HG03108 (cell line): Measurements from ENCODE around the gene DDC.

Experiments used
- ATAC-seq: cut with Tn5 transposase; IDR thresholded peaks from one replicate; pipeline ENCODE4 v1.9.1; 2021; ENCODE audit warnings: moderate library complexity; ENCODE audit not compliant: unreplicated experiment

Gene DDC

DNA sequence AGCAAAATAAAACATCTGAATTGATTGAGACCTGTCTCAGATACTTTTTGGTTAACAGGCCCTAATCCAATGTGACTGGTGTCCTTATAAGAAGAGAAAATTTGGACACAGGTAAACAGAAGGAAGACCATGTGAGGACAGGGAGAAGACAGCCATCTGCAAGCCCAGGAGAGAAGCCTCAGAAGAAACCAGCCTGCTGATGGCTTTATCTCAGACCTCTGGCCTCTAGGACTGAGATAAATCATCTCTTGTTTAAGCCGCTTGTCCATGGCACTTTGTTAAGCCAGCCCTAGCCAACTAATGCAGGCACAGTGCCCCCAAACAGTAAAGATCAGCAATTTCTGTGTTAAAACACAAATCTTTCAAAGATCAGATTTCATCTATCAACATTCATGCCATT, 73.3 kb downstream of the DDC start:
- ATAC-seq = no peak

GRCh38 chr7:50491209-50491608, 74.0 kb downstream of the DDC start:
- no peak for ATAC-seq

- no peak for ATAC-seq
These were observed 76.8 kb downstream of the DDC start for GRCh38 chr7:50488379-50488778.

DNA sequence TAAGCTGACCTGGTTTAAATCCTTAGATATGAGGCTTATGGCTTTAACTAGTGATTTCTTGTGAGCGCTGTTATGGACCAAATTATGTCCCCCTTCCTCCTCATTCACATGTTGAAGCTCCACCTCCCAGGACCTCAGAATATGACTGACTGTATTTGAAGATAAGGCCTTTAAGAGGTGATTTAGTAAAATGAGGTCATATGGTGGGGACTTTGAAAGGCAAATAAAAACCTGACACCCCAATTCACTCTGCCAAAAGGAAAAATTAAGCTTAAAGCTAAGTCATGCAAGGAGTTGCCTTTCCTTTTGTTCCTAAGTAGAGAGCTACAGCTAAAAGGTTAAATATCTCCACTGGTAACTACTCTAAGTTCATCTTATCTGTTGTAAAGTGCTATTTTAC, 78.7 kb downstream of the DDC start:
- no peak for ATAC-seq

GRCh38 chr7:50481867-50482266, 83.3 kb downstream of the DDC start:
- no peak for ATAC-seq

DNA sequence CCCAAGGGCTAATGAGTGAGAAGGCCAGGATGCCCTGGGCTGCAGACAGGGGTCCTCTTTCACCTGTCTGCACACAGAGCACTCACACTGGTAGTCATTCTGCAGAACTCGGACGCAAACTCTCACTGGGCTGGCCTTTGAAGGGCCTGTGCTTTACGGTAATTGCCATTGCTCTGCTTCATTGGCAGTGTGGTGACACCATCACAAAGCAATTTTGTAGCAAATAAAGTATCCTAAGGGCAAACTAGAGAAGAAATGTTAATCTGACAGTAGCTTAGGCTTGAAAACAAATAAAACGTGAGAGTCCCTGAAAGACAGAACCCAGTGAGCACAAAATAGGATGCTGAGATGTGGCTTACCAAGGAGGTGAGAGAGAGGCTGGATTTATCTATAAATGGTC, 84.4 kb downstream of the DDC start:
- no peak for ATAC-seq

GRCh38 chr7:50479743-50480517, 85.3 kb downstream of the DDC start:
- ATAC-seq = no peak

DNA sequence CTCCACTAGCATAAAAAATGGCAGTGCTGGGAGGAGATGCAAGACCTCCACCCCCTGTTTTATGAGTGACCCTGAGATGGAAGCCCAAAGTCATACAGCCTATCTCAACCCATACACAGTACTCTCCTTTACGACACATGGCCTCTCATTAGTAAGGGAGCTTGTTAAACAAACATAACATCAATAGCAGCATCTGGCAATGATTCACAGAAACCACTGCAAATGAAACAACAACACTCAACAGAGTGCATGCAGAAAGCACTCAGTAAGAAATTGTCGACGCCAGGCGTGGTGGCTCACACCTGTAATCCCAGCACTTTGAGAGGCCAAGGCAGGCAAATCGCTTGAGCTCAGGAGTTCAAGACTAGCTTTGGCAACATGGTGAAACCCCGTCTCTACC, 87.6 kb downstream of the DDC start:
- ATAC-seq = no peak

DNA sequence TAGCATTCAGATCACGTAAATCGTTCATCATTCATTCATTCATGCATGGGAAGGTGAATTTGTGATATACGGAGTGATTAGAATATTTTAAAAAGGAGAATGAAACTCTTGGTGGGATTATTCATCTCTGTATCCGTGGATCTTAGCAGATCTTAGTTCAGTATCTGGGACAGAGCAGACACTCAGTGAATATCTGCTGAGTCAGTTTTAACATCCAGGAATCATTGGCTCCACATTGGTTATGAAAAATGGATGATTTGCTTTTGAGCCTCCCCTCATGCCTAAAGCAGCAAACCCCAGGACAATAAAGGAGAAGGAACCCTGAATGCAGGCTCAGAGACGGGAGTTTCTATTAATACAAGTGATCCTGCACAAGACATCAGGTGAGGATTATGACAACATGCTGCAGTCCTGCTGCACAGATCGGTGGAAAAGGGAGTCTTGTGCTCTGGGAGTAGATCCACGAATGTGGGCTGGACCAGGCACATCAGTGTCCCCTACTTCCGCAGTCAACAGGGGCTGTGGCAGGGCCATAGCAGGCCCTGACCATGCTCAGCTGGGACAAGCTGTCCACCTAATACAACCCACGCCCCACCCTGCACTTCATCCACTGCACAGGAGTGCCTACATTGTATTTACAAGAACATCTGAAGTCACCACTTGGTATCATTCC, 88.1 kb downstream of the DDC start:
- no peak for ATAC-seq

- ATAC-seq = no peak
These were observed 89.9 kb downstream of the DDC start for GRCh38 chr7:50475340-50475739.

DNA sequence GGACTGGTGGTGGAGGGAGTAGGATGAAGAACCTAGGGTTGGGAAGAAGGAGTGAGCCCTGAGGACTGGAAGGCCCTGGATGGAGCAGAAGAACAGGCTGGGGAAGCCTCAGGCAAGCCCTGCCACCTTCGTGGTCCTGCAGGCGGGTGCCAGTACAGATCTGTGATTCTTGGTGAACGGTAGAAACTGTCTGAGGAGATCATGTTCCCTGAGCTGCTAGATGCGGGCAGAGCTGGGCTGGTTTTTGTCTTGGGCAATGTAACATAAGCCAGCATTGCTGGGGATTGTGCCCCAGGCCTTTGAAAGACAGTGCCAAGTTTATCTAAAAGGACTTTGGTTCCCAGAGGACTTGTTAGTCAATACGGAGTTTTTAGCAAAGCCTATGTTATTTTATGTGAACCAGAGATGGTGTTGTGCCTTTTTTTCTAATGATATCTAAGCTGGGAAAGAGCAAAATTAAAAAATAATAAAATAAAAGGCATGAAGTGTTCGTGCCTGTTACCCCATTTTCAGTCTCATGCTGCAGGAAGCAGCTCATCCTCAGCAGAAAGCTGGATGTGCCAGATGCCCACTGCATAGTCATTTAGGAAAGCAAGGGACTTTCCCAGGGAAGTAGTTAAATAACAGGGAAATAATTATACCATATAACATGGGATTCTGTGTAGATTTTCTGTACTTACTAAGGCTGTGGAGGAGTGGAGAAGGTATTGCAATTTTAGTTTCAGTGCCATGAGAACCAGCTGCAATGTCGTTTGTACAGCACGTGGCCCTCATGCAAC, 90.6 kb downstream of the DDC start:
- no peak for ATAC-seq

DNA sequence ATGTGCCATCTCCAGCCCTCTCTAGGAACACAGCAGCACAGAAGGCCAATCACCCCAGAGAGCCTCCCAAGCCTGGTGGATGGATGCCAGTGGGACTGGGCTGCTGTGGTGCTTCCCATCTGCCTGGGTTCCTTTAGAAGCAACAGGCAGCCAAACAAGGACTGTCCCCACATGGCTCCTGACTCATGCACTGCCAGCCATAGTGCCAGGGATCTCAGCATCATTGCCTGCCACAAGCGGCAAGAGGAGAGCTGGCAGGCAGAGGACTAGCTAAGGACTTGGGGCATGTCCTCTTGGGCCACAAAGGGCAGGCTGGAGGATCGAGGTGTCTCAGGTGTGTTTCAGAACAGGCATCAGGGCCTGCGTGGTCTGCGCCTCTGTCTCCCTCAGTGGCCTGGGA, 91.7 kb downstream of the DDC start:
- ATAC-seq = no peak

DNA sequence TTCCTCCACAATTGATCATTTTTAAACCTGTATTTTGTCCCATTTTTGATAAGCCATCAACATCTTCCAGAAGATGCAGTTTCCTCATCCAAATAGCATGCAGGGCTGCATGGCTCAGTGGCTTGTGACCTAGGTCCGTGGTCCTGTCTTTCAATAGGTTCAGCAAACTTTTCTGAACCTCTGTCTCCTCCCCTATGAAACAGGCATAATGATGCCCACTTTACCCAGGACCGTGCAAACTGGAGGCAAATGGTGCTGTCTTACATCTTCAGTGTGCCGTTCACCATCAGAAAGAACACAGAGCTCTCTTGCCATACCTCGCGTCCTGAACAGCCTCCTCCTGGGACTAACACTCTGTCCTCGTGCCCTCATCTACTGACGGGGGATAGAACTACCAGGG, 92.8 kb downstream of the DDC start:
- no peak for ATAC-seq

DNA sequence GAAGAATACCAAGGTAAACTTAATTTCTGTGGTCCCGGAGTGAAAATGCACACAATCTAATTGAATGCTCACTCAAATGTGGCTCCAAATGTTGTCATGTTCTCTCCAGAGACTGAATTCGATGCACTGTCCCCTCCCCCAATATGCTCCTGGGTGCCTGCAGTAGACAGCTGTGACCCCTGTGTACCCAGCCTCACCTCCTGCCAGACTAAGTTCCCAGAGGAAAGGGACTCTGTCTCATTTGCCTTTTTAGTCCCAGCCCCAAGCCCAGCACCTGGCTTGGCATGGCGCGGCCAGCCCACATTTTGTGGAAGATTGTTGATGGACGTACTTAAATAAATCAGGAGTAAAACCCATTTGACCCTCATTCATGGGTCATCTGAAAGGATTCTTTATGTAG, 93.2 kb downstream of the DDC start:
- ATAC-seq = no peak

- ATAC-seq = no peak
These were observed 94.7 kb downstream of the DDC start for GRCh38 chr7:50470250-50471163.

DNA sequence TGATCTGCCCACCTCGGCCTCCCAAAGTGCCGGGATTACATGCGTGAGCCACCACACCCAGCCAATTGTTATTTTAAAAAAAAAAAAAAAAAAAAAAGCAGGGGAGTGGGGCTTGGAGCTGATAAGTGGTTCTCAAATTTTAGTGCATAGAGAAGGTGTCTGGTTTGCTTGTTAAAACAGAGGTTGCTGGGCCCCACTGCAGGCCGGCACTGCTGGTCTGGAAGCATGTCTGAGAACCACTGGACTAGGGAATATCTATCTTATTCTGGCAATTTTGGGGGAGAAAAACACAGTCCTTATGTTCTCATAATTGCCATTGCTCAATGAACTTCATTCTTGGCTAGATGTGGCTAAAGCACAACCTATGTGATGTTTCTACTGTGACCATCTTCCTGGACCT, 96.0 kb downstream of the DDC start:
- ATAC-seq = no peak

- peak; percentile 71 for ATAC-seq
These were observed 97.2 kb downstream of the DDC start for GRCh38 chr7:50467817-50468610.

DNA sequence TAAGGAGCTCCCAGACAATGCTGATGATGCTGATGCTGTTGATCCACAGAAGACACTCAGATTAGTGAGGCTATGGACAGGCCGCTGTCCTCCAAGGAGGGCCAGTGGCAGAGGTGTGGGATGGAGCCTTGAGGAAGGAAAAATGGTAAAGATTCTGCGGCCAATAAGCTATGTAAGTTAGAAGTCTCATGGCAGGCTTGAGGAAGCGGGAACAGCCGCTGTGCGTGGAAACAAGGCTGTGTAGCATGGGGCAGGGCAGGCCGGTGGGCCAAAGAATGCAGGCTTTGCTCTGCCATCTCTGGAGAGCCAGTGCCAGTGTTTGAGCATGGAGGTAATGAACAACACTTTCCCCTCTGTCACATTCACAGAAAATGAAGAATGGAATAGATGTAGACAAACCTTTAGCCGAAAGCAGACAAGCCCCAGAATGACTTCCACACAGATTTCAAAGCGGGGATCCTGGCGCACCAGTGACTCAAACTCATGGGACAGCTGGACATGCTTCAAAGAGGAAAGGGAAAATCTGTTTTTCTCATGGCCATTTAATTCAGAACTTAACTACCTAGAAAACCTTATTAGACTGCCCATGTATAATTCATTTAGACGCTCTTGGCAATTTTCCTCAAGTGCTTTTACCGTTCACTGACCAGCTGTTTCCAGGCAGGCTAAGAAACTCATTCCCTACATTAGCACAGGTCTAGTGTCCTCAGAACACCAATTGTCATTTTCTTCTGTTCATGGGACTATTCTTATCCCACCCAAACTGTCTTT, 98.2 kb downstream of the DDC start:
- ATAC-seq = no peak

DNA sequence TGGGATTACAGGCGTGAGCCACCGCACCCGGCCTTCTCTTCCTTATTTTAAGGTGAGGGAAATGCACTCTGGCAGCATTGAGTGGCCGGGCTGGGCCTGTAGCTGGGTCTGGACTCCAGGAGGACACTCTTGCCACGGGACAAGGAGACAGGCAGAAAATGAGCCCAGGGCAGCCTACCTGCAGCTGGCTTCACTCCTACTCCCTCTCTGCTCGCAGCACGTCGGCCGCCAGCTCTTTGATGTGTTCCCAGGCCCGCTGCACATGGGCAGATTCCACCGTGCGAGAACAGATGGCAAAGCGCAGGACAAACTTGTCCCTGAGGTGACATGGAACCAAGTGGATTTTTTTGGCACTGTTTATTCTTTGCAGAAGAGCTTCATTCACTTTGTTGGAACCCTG, 102.2 kb downstream of the DDC start:
- ATAC-seq = no peak
